Liver (tissue), 3 donors: ENCODE results near the gene EFHD2.

Experiments used
- RAD21 ChIP-seq, 2 donors: IDR thresholded peaks; 2 replicates each; pipeline ENCODE4 v1.6.1; 2016; ENCODE audit warnings: antibody characterized with exemption in 2 of 2, mild to moderate bottlenecking in 2 of 2
- YY1 ChIP-seq: IDR thresholded peaks from 2 replicates; pipeline ENCODE4 v1.6.1; 2016; ENCODE audit warnings: antibody characterized with exemption, mild to moderate bottlenecking
- TF ChIP-seq, protein P1 (sequence below): IDR thresholded peaks from 2 replicates; pipeline ENCODE4 v1.6.1; 2016; ENCODE audit warnings: antibody characterized with exemption
- TF ChIP-seq, protein P2 (sequence below): fragments of 150-350 bp; IDR thresholded peaks from 2 replicates; pipeline ENCODE4 v1.5.1; 2017; ENCODE audit warnings: improper control_type of control experiment, low read depth, low read length; ENCODE audit not compliant: missing input control
- donor health status: healthy.
- donor health status: healthy.

DNA sequence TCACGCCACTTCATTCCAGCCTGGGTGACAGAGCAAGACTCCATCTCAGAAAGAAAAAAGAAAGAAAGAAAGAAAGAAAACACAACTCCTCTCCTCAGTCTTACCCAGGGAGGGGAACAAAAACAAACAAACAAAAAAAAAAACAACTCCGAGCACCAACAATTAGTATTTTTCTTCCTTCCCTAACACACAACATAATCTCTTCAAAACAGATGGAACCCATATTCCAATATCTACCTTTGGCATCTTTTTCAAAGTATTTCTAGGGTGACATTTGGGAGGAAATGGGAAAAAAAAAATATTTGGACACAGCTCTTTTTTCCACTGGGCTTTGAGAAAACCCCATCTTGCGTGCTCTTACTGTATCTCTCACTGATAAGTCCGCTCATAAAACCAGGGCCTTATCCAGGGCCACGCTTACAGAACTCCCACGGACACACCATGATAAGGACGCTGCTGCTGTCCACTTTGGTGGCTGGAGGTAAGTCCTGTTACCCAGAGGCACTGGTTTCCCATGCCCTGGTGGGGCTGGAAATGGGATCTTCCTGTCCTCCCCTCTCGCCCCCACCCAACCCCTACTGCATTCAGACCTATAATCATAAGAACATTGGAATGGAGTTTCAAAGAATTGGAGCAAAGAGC lies 46.7 kb downstream of the EFHD2 start, which contains the start of gene CELA2A:
- TF ChIP-seq, protein P1, sequence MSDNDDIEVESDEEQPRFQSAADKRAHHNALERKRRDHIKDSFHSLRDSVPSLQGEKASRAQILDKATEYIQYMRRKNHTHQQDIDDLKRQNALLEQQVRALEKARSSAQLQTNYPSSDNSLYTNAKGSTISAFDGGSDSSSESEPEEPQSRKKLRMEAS = no peak
- TF ChIP-seq, protein P2, sequence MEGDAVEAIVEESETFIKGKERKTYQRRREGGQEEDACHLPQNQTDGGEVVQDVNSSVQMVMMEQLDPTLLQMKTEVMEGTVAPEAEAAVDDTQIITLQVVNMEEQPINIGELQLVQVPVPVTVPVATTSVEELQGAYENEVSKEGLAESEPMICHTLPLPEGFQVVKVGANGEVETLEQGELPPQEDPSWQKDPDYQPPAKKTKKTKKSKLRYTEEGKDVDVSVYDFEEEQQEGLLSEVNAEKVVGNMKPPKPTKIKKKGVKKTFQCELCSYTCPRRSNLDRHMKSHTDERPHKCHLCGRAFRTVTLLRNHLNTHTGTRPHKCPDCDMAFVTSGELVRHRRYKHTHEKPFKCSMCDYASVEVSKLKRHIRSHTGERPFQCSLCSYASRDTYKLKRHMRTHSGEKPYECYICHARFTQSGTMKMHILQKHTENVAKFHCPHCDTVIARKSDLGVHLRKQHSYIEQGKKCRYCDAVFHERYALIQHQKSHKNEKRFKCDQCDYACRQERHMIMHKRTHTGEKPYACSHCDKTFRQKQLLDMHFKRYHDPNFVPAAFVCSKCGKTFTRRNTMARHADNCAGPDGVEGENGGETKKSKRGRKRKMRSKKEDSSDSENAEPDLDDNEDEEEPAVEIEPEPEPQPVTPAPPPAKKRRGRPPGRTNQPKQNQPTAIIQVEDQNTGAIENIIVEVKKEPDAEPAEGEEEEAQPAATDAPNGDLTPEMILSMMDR = no peak
- TF ChIP-seq RAD21 (IDR thresholded peaks at IDR 0.05) = no peak
- no peak for TF ChIP-seq YY1
